H1 (cell line): Measurements from ENCODE around the gene ZNF304. TPM values are rescaled to one million over a fixed set of nuclear protein-coding genes. Genes with fewer than 3 reads are reported as not detected.
A peak's percentile ranks its signal among the peaks of the same experiment; 100 is the strongest.

ENCODE experiments used
- CEBPB ChIP-seq: IDR thresholded peaks from 2 replicates; pipeline ENCODE4 v1.6.1; 2012; ENCODE audit warnings: low read depth, low read length
- CHD2 ChIP-seq: IDR thresholded peaks from 2 replicates; pipeline ENCODE4 v1.6.1; 2012; ENCODE audit warnings: low read length, improper control_type of control experiment
- MAFK ChIP-seq: IDR thresholded peaks from 2 replicates; pipeline ENCODE4 v1.6.1; 2012; ENCODE audit warnings: low read depth, mild to moderate bottlenecking, improper control_type of control experiment, low read length
- NRF1 ChIP-seq: IDR thresholded peaks from 2 replicates; pipeline ENCODE4 v1.6.1; 2011; ENCODE audit warnings: mild to moderate bottlenecking, low read depth, low read length, improper control_type of control experiment
- RBBP5 ChIP-seq: IDR thresholded peaks from 2 replicates; pipeline ENCODE4 v1.7.1; 2012; ENCODE audit warnings: low read depth, mild to moderate bottlenecking, inconsistent platforms, low read length, moderate library complexity, borderline replicate concordance
- SIN3A ChIP-seq, 2 experiments: IDR thresholded peaks in 1 of 2; conservative IDR thresholded peaks in 1 of 2; 2 replicates each; pipeline ENCODE4 v1.6.1; 2011 to 2012; ENCODE audit warnings: low read length in 2 of 2, improper control_type of control experiment in 1 of 2, low read depth in 1 of 2, mild to moderate bottlenecking in 1 of 2
- TBP ChIP-seq: IDR thresholded peaks from 2 replicates; pipeline ENCODE4 v1.6.1; 2011; ENCODE audit warnings: low read depth, low read length, improper control_type of control experiment
- YY1 ChIP-seq: IDR thresholded peaks from 2 replicates; pipeline ENCODE4 v1.6.1; 2011; ENCODE audit warnings: low read depth, mild to moderate bottlenecking, low read length
- polyA plus RNA-seq, 7 experiments: library from polyadenylated mRNA; depleted of rRNA in 3 of 7; stranded (reverse) in 5 of 7; unstranded in 2 of 7; fragments of >200 nt in 5 of 7; fragments of 200-250 nt in 2 of 7; gene quantifications; 1 replicate in 5 of 7; 2 replicates in 1 of 7; 4 replicates in 1 of 7; pipeline versions ENCODE4 v1.2.1 to v1.2.3, GENCODE V29; 2011 to 2013; ENCODE audit warnings: missing spikeins in 2 of 7, mixed read lengths in 2 of 7
- total RNA-seq: library from RNA; stranded (reverse); fragmentation: NEBNext Ultra II Directional; extraction: Animal tissue kit (Norgen Biotek cat#: 25700); gene quantifications from 2 replicates; pipeline ENCODE4 v1.2.1, GENCODE V29; 2021

Gene ZNF304
- total and polyA plus RNA-seq, 2 of the 8 experiments (the other 6 are each of a cell fraction or from before 2014, with no cell fraction given) = 4.3 to 10.5 TPM

- TF ChIP-seq RBBP5 = no peak; the same call in 1 of the 2 replicates
- TF ChIP-seq YY1 = no peak; the same call in 1 of the 2 replicates
- TF ChIP-seq TBP = no peak; the same call in 1 of the 2 replicates
- TF ChIP-seq CHD2 = peak; percentile 90
- peak; percentile 91 for TF ChIP-seq CEBPB
- TF ChIP-seq SIN3A (conservative IDR thresholded peaks at IDR 0.05 in 1 of 2, IDR thresholded peaks at IDR 0.05 in 1 of 2; ENCODE audit: low read depth in 1 of 2, low read length in 2 of 2) = peak; percentile 81 to 95; a peak in 2 of 4 replicates
- peak; percentile 49; the same call in 1 of the 2 replicates for TF ChIP-seq NRF1
- TF ChIP-seq MAFK = no peak
Observed at GRCh38 chr19:57389730-57390598, 38.9 kb downstream of the ZNF304 start, which contains the start of gene ZNF548 (continued).
